Bronchial epithelial cell (primary cell): ENCODE measurements around the gene MATK. TPM values are rescaled to one million over a fixed set of nuclear protein-coding genes. Genes with fewer than 3 reads are reported as not detected.

Experiments
- DNase-seq: peaks from one replicate; pipeline ENCODE4 v3.0.0-alpha.2; 2010; ENCODE audit warnings: low read depth
- FAIRE-seq: peaks from 2 replicates; lab custom pipeline; 2011; peaks lifted over from hg19 to GRCh38; lab: Jason Lieb, UNC
- H3K27me3 ChIP-seq: 2 replicates; pipeline ENCODE4 v1.5.1; 2011; ENCODE audit warnings: low read length; ENCODE audit not compliant: control insufficient read depth, insufficient read depth
- H3K36me3 ChIP-seq: 2 replicates; pipeline ENCODE4 v1.5.1; 2011; ENCODE audit warnings: low read length; ENCODE audit not compliant: control insufficient read depth, insufficient read depth
- H3K4me3 ChIP-seq: 2 replicates; pipeline ENCODE4 v1.5.1; 2011; ENCODE audit warnings: mild to moderate bottlenecking, low read depth, low read length, control low read depth
- total RNA-seq: library from RNA; depleted of rRNA; stranded (reverse); fragments of >200 nt; gene quantifications from 2 replicates; pipeline ENCODE4 v1.2.1, GENCODE V29; 2014
- TF ChIP-seq, protein P1 (sequence below): IDR thresholded peaks from 2 replicates; pipeline ENCODE4 v1.5.1; 2011; ENCODE audit warnings: mild to moderate bottlenecking, moderate library complexity, low read length, control low read depth, inconsistent platforms; ENCODE audit not compliant: insufficient read depth, severe bottlenecking

Gene MATK
- total RNA-seq, 1 donor from 2014 or later: not detected

DNA sequence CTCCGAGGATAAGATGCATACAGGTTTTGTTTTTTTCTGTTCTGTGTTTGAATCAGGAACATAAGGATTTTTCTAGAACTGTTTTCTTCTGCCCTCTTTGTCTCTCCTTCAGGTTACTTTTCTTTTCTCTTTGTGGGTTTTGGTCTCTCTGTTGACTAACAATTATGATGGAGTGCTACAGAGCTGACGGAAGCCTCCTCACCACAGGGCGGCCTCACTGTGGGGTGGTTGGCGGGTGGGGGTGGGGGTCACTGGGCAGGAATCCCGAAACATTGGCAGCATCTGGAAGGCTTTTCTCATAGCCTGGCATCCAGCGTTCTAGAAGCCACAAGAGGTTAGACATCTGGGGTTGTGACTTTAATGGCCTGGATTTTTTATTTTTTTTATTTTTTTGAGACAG is 12.0 kb upstream of the MATK start:
- FAIRE-seq (no peak), DNase-seq (no peak)
- H3K27me3 ChIP-seq: peaks cover 5% of the 10 kb centered on the region
- no peaks in the 10 kb centered on the region for H3K36me3 ChIP-seq
- TF ChIP-seq, protein P1, sequence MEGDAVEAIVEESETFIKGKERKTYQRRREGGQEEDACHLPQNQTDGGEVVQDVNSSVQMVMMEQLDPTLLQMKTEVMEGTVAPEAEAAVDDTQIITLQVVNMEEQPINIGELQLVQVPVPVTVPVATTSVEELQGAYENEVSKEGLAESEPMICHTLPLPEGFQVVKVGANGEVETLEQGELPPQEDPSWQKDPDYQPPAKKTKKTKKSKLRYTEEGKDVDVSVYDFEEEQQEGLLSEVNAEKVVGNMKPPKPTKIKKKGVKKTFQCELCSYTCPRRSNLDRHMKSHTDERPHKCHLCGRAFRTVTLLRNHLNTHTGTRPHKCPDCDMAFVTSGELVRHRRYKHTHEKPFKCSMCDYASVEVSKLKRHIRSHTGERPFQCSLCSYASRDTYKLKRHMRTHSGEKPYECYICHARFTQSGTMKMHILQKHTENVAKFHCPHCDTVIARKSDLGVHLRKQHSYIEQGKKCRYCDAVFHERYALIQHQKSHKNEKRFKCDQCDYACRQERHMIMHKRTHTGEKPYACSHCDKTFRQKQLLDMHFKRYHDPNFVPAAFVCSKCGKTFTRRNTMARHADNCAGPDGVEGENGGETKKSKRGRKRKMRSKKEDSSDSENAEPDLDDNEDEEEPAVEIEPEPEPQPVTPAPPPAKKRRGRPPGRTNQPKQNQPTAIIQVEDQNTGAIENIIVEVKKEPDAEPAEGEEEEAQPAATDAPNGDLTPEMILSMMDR: no peak
- H3K4me3 ChIP-seq: no peak overlapping the region

GRCh38 chr19:3796358-3796757 is 10.2 kb upstream of the MATK start:
- TF ChIP-seq, protein P1: no peak
- DNase-seq (no peak), FAIRE-seq (no peak)
- H3K4me3 ChIP-seq: no peak overlapping the region
- H3K36me3 ChIP-seq: no peaks in the 10 kb centered on the region
- H3K27me3 ChIP-seq: peaks cover 2% of the 10 kb centered on the region

DNA sequence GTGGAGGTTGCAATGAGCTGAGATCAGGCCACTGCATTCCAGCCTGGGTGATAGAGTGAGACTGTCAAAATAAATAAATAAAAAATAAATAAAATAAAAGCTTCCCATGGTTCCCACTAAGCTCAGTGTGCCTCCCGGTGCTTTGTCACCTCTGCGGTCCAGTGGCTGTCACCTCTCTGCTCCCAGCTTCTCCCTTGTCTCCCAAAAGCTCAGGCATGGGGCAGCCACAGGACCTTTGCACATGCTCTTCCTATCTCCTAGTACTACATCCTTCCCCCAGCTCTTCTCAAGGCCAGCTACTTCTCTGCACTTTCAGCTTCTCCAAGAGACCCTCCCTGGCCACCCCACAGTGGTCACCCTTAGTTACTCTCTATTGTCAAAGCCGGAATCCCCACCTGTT is 7.6 kb upstream of the MATK start:
- no peak overlapping the region for H3K4me3 ChIP-seq
- DNase-seq: no peak
- no peaks in the 10 kb centered on the region for H3K36me3 ChIP-seq
- no peak for FAIRE-seq
- H3K27me3 ChIP-seq: no peaks in the 10 kb centered on the region
- TF ChIP-seq, protein P1: no peak

DNA sequence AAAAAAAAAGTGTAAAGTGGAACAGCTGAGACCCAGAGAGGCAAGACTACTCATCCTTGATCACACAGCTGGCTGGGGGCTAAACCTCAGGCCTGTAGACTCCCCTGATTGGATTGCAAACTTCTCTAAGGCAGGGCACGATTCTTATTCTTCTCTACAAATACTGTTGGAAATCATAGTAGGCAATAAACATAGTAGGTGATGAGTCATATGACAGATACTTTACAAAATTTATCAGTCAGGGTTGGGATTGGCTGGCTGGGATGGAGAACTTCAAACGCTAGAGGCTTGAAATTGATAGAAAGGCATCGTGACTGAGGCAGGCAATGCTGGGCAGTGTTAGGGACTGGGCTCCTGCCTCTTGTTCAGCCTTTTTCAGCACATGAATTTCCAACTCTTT is 5.9 kb upstream of the MATK start:
- DNase-seq: no peak
- no peak for FAIRE-seq
- Histone ChIP-seq H3K4me3 (no peak overlapping the region), H3K27me3 (no peaks in the 10 kb centered on the region), H3K36me3 (no peaks in the 10 kb centered on the region)
- TF ChIP-seq, protein P1: no peak

- DNase-seq: no peak
- TF ChIP-seq, protein P1: no peak
- Histone ChIP-seq H3K27me3 (no peaks in the 10 kb centered on the region), H3K4me3 (no peak overlapping the region), H3K36me3 (no peaks in the 10 kb centered on the region)
- no peak for FAIRE-seq
Observed at GRCh38 chr19:3790941-3791340, 4.8 kb upstream of the MATK start.

- DNase-seq: no peak
- TF ChIP-seq, protein P1: no peak
- peaks cover 2% of the 10 kb centered on the region for H3K27me3 ChIP-seq
- H3K4me3 ChIP-seq: no peak overlapping the region
- FAIRE-seq: no peak
- H3K36me3 ChIP-seq: no peaks in the 10 kb centered on the region
Observed at GRCh38 chr19:3790209-3790734, 4.1 kb upstream of the MATK start.
